ENCODE results near the gene IGSF5.

Gene IGSF5

GRCh38 chr21:39728341-39728740, 16.6 kb upstream of the IGSF5 start:
- CTCF ChIA-PET = interaction anchor here (0.5 to 5.5 kb wide), 4 partner anchors 11 to 777 kb away, joined by 3 to 26 read pairs (median 3); no protein-coding TSS in a partner anchor

GRCh38 chr21:39730418-39731157, 14.4 kb upstream of the IGSF5 start:
- ChIA-PET POLR2A (no interaction called here), CTCF (interaction anchor here (0.6 to 5.5 kb wide), 2 partner anchors 14 to 23 kb away, joined by 4 to 26 read pairs; no protein-coding TSS in a partner anchor)
- Histone ChIP-seq H3K4me1 (ENCODE audit: control insufficient read depth, insufficient read depth, low read length) (no peaks in the 10 kb centered on the region), H3K4me3 (ENCODE audit: low read depth, low read length) (no peak overlapping the region), H3K27ac (ENCODE audit: extremely low read depth, low read depth, low read length) (no peak overlapping the region), H3K9me3 (ENCODE audit: control insufficient read depth, insufficient read depth, low read depth, low read length) (no peaks in the 10 kb centered on the region; the same call in 1 of the 2 replicates), H3K36me3 (ENCODE audit: control insufficient read depth in 2 of 2, insufficient read depth in 1 of 2, low read length in 2 of 2) (no peaks in the 10 kb centered on the region)
- TF ChIP-seq ZFP37 (tag by site-specific recombination; IDR thresholded peaks at IDR 0.05) (no peak), ZNF341 (tag by site-specific recombination; IDR thresholded peaks at IDR 0.05; ENCODE audit: low read depth) (no peak)

More at GRCh38 chr21:39728341-39728740, 16.6 kb upstream of the IGSF5 start:
- H3K9me3 ChIP-seq (ENCODE audit: control insufficient read depth, insufficient read depth, low read depth, low read length) = no peaks in the 10 kb centered on the region; the same call in 1 of the 2 replicates
- no peaks in the 10 kb centered on the region for H3K36me3 ChIP-seq (ENCODE audit: control insufficient read depth in 2 of 2, insufficient read depth in 1 of 2, low read length in 2 of 2)
- TF ChIP-seq ZNF239 (tag by site-specific recombination; IDR thresholded peaks at IDR 0.05) = no peak
- TF ChIP-seq ZNF521 (tag by site-specific recombination; IDR thresholded peaks at IDR 0.05) = no peak
- TF ChIP-seq EGR2 (tag by site-specific recombination; IDR thresholded peaks at IDR 0.05; ENCODE audit: low read depth) = no peak
- no peak overlapping the region for H3K27ac ChIP-seq (ENCODE audit: extremely low read depth, low read depth, low read length)
- H3K4me3 ChIP-seq (ENCODE audit: low read depth, low read length) = no peak overlapping the region
- H3K4me1 ChIP-seq (ENCODE audit: control insufficient read depth, insufficient read depth, low read length) = no peaks in the 10 kb centered on the region
- POLR2A ChIA-PET = no interaction called here

GRCh38 chr21:39736716-39737115, 8.3 kb upstream of the IGSF5 start:
- no peaks in the 10 kb centered on the region for H3K4me1 ChIP-seq (ENCODE audit: control insufficient read depth, insufficient read depth, low read length)
- CTCF ChIA-PET = no interaction called here
- no peak overlapping the region for H3K27ac ChIP-seq (ENCODE audit: extremely low read depth, low read depth, low read length)
- no peaks in the 10 kb centered on the region; the same call in 1 of the 2 replicates for H3K9me3 ChIP-seq (ENCODE audit: control insufficient read depth, insufficient read depth, low read depth, low read length)
- H3K36me3 ChIP-seq (ENCODE audit: control insufficient read depth in 2 of 2, insufficient read depth in 1 of 2, low read length in 2 of 2) = no peaks in the 10 kb centered on the region
- TF ChIP-seq ZNF433 (tag by site-specific recombination; IDR thresholded peaks at IDR 0.05; ENCODE audit: low read depth) (no peak), ZBTB17 (tag by site-specific recombination; IDR thresholded peaks at IDR 0.05) (no peak), KLF16 (tag by site-specific recombination; IDR thresholded peaks at IDR 0.05) (no peak), ZNF658 (tag by site-specific recombination; IDR thresholded peaks at IDR 0.05) (no peak)
- H3K4me3 ChIP-seq (ENCODE audit: low read depth, low read length) = no peak overlapping the region
- POLR2A ChIA-PET = no interaction called here

GRCh38 chr21:39737376-39738000, 7.5 kb upstream of the IGSF5 start:
- ChIA-PET CTCF (interaction anchor here (0.6 kb wide), 1 partner anchor 23 kb away, joined by 4 read pairs; no protein-coding TSS in a partner anchor), POLR2A (no interaction called here)
- no peak overlapping the region for H3K27ac ChIP-seq (ENCODE audit: extremely low read depth, low read depth, low read length)
- no peaks in the 10 kb centered on the region for H3K4me1 ChIP-seq (ENCODE audit: control insufficient read depth, insufficient read depth, low read length)
- no peak overlapping the region for H3K4me3 ChIP-seq (ENCODE audit: low read depth, low read length)
- no peaks in the 10 kb centered on the region for H3K9me3 ChIP-seq (ENCODE audit: control insufficient read depth, insufficient read depth, low read depth, low read length)
- no peaks in the 10 kb centered on the region for H3K36me3 ChIP-seq (ENCODE audit: control insufficient read depth in 2 of 2, insufficient read depth in 1 of 2, low read length in 2 of 2)
- TF ChIP-seq ZNF558 (tag by site-specific recombination; IDR thresholded peaks at IDR 0.05) (no peak), ZNF26 (tag by site-specific recombination; IDR thresholded peaks at IDR 0.05) (no peak), ZNF366 (tag by site-specific recombination; conservative IDR thresholded peaks at IDR 0.05) (no peak), ZNF513 (tag by site-specific recombination; IDR thresholded peaks at IDR 0.05) (no peak), MEIS1 (CRISPR knock-in tag; IDR thresholded peaks at IDR 0.05; ENCODE audit: borderline replicate concordance) (no peak), ZBTB10 (tag by site-specific recombination; IDR thresholded peaks at IDR 0.05) (no peak), SP3 (tag by site-specific recombination; IDR thresholded peaks at IDR 0.05) (no peak), ATF2 (tag by site-specific recombination; IDR thresholded peaks at IDR 0.05; ENCODE audit: low read depth) (no peak), ZNF404 (tag by site-specific recombination; IDR thresholded peaks at IDR 0.05) (no peak), ZNF248 (tag by site-specific recombination; IDR thresholded peaks at IDR 0.05) (no peak), GLIS1 (tag by site-specific recombination; IDR thresholded peaks at IDR 0.05) (no peak)
